ENCODE measurements around the gene GATAD1.
"Not testable (repeated sequence)": the region's sequence is repeated elsewhere in the genome, so short reads cannot be mapped to it uniquely, and the experiment has no call there.

The GATAD1 gene, protein sequence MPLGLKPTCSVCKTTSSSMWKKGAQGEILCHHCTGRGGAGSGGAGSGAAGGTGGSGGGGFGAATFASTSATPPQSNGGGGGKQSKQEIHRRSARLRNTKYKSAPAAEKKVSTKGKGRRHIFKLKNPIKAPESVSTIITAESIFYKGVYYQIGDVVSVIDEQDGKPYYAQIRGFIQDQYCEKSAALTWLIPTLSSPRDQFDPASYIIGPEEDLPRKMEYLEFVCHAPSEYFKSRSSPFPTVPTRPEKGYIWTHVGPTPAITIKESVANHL

DNA sequence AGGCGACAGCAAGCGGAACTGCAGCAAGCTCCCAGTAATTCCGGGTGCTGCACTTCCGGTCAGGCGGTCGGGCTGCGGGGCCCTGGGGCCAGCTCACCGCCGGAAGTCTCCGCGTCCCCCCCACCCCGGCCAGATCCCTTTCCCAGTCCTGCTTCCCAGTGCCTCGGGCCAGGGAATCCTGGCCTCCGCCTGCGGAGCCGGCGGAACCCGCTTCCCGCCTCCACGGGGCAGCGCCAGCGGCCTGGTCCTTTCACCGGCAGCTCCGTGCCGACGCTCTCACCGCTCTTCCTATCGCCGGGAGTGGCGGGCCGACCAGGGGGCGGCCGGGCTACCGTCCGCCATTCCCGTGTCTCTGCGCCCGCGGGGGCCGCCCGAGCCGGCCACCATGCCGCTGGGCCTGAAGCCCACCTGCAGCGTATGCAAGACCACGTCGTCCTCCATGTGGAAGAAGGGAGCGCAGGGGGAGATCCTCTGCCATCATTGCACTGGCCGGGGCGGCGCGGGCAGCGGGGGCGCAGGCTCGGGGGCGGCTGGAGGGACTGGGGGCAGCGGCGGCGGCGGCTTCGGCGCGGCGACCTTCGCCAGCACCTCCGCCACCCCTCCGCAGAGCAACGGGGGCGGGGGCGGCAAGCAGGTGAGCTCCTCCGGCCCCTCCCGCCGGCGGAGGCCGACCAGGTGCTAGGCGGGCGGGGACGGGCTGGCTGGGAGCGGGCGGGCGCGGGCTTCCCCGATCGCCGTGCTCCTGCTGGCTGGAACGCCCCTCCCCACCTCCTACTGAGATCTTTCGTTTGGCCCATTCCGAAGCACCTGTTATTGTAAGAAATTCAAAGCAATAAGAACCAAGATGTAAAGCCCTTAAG, at the start of gene GATAD1:
Gene GATAD1 (plus strand): TSS at position 138 of the 860 bp plus-strand sequence. CDS start 248 bp downstream, at position 386.
- in situ Hi-C loops (cut with HindIII; ENCODE audit: low sequenced_read_pairs), result no loop called here

DNA sequence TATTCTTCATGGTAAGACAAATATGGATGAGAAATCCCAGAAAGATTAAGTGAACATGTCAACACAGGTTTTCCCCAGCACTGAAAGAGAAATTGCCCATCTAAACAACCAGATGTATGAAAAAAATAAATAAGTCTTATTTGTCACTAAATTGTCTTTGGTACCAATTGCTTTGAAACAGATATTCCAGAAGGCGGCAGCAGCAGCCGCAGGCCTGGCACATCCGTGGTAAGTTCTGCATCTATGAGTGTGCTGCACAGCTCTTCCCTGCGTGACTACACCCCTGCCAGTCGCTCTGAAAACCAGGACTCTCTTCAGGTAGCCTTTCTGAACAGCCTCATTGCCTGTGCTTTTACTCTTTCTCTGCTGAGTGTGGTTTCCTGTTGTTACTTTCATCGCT, 49.7 kb upstream of the GATAD1 start:
- in situ Hi-C loops (cut with HindIII; ENCODE audit: low sequenced_read_pairs), result no loop called here

DNA sequence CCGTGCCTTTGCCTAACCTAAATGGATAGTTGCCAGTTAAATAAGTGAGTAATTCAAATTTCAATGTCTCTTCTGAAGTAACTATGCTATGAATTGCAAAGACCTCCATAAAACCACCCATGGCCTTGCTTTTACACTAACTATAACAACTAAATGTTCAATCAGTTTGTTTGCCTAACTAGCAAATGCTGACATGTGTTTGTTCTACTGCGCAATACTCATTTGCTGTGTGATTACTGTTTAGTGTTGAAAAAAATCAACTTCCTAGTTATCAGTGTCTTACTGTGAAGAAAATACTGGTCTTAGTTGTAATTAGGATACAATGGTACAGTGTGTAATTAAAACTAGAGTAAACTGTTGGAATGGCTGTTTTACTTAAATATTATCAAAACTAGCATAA, 47.3 kb upstream of the GATAD1 start:
- in situ Hi-C loops (cut with HindIII; ENCODE audit: low sequenced_read_pairs), result no loop called here

DNA sequence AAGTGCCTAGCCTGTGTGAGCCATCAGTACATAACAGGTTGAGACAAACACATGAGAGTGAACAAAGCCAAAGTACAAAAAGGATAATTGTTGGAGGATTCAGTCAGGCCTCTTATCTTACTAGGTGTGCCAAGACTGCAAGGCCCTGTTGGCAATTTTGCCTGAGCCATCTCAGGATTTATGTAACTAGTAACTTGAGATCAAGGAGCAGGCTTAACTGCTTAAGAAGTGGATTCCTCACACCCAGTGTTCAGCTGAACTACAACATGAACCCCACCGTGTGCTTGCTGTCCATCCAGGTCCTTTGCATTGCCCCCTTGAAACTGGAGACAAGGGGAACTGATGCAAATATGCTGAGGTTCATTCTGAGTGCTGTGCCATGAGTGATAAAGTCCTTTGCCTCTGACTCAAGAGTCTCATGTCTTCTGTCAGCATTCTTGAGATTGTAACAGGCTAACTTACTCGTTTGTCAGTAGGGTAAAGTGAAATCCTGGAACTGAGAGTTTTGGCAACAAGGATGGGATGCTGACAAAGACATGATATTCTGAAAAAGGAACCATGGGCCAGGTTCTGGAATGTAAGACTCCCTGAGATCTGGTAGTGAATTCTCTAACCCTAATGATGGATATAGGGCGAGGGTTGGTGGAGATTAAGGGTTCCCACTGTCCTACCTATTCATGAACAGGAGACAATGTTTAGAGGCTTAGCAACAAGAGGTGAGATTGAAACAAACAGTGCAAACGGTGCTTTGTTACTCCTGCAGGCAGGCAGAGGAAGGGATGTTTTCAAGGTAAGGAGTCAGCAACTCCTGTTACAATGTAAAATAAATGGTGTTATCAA, 44.1 kb upstream of the GATAD1 start:
- in situ Hi-C loops (cut with HindIII; ENCODE audit: low sequenced_read_pairs), result no loop called here

DNA sequence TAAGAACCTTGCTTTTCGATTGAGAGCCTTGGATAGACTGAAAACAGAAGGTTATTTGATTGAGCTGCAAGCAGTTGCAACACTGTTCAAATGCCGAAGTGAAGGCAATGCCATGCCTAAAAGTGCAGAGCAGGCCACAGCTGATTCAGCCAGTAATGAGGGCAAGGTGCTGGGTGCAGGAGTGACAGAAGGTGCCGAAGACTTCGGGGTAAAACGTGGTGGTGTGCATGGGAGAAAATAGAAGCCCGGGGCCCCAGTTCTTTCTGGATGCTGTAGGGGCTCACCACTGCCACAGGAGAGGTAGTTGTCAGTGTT, 43.6 kb upstream of the GATAD1 start:
- in situ Hi-C loops (cut with HindIII; ENCODE audit: low sequenced_read_pairs), result no loop called here

DNA sequence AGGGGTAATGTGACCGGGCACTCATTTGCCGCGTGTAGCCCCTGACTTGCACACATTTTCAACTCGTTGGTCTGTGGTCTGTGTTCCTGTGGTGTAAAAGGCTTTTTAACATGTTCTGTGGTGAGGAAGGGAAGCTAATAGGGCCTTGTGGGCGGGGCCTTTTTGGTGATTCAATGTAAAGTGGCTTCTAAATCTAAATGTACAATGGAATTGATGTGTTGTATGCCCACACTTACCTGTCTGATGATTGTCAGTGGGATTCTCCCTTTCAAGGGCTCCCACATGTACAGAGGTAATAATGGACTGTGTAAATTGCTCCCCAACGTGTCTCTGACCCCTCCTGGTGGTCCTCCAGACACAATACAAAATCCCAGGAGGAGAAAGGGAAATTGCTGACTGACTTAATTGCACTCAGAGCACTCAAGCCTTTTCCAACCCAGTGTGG, 43.1 kb upstream of the GATAD1 start:
- in situ Hi-C loops (cut with HindIII; ENCODE audit: low sequenced_read_pairs), result no loop called here

DNA sequence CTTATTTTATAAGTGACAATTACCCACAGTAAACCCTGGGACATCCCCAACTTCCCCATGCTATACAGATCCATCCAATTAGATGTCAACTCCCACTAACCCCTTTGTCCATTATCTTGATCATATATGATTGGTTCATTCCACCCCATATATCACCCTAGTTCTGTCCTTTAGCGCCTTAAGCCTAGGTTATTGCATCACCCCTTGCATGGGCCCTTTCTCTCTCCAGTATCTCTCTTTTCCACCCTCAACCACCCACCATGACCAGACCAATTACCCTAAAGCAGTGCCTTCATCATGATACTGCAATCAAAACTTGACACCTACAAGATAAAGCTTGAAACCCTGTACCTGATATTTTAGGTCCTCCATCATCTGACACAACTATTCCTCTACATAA, 37.9 kb upstream of the GATAD1 start:
- in situ Hi-C loops (cut with HindIII; ENCODE audit: low sequenced_read_pairs), result no loop called here

DNA sequence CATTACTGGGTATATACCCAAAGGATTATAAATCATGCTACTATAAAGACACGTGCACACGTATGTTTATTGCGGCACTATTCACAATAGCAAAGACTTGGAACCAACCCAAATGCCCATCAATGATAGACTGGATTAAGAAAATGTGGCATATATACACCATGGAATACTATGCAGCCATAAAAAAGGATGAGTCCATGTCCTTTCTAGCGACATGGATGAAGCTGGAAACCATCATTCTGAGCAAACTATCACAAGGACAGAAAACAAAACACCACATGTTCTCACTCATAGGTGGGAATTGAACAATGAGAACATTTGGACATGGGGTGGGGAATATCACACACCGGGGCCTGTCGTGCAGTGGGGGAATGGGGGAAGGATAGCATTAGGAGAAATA, 37.1 kb upstream of the GATAD1 start:
- in situ Hi-C loops (cut with HindIII; ENCODE audit: low sequenced_read_pairs), result not testable (repeated sequence)

DNA sequence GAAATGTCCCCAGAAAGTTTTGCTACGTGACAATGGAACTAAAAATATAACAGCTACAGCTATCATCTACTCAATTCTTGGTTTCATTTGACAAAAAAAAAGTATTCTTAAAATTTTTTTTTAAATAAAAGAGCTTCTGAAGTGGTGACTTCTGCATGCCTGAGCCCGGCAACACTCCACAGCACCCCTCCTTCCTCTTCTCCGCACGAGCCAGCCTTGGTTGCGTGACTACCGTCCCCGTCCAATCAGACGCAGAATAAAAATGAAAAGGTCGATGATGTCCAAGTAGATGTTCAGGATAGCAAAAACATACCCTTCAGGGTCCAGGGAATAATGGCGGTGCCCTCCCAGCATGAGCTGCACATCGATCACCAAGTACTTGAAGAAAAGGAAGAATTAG, 34.5 kb upstream of the GATAD1 start:
- in situ Hi-C loops (cut with HindIII; ENCODE audit: low sequenced_read_pairs), result no loop called here

DNA sequence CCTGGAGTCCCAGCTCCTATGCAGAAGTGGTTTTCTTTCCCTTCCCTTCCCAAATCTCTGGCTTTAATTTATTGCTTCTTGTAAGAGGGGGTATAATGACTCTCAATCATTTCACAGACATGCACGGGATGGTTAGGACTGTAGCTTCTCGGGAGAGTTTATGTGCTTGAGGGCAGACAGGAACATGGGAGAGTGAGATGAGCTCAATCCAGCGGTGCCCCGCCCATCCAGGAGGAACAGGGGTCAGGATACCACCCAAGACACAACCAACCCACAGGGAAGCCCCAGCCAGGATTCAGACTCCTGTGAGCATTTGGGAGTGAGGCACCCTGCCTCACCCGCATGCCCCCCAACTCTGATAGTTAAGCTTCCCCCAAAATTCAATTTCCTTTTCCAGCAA, 33.7 kb upstream of the GATAD1 start:
- in situ Hi-C loops (cut with HindIII; ENCODE audit: low sequenced_read_pairs), result no loop called here

DNA sequence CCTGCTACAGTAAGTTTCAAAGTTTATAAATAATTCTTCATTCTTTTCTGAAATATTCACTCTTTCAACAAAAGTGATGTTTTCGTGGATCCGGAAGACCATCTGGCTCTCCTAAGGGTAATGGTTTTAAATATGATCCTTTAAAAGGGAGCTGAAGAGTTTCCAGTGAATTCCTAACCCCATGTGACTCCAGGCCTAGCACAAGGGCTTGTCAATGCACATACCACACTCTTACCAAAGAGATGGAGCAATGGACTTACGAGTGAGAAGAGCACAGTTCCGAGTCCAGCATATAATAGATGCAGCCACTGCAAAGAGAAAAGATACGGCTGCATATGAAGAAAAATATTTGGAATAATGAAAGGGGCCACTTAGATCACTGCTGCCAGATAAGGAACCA, 32.1 kb upstream of the GATAD1 start:
- in situ Hi-C loops (cut with HindIII; ENCODE audit: low sequenced_read_pairs), result no loop called here

DNA sequence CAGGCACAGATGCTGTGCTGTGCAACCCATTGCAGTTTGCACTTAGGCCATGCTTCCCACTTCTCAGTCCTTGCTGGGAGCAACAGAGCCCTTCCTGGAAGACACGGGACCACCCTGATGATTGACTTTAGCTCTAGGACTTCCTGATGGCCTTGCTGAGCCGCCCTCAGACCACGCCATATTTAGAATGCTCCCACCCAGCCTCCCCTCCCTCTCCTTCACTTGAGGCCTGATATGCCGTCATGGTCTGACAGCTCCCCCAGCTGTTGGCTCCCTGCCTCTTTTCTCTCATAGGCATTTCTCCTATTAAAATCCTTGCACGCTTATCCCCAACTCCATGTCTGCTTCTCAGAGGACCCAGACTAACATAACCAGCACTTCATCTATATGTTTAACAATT, 29.4 kb upstream of the GATAD1 start:
- in situ Hi-C loops (cut with HindIII; ENCODE audit: low sequenced_read_pairs), result no loop called here

DNA sequence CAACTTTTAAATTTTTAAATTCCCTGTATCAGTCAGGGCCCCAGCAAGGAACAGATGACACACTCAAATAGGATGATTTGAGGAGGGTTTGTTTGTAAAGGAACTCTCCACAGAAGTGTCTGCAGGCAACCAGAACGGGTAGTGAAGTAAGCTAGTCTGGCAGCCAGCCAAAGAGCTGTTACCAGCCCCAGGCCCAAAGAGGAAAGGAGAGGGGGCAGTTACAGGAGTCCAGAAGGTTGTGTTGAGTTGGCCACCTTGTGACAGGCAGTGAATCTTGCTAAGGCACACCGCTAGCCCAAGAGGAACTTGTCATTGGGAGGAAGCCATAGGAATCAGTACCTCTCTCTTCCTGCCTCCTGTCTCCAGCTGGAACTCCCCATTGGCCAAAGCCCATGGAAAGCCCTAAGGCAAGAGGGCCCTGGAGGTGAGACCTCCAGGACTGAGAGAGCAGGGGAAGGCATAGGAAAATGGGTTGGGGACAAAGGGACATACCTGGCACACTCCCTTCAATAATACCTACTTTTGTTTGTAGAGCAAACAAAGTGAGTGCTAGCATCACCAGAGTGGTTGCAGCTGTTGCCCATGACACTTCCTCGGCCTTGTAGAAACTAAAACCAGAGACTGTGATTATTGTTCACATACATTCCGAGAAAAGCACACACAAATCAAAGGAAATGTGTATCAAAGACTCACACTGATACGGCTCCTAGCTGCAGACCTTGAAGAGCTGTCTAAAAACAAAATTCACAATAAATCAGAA, 25.4 kb upstream of the GATAD1 start:
- in situ Hi-C loops (cut with HindIII; ENCODE audit: low sequenced_read_pairs), result no loop called here

DNA sequence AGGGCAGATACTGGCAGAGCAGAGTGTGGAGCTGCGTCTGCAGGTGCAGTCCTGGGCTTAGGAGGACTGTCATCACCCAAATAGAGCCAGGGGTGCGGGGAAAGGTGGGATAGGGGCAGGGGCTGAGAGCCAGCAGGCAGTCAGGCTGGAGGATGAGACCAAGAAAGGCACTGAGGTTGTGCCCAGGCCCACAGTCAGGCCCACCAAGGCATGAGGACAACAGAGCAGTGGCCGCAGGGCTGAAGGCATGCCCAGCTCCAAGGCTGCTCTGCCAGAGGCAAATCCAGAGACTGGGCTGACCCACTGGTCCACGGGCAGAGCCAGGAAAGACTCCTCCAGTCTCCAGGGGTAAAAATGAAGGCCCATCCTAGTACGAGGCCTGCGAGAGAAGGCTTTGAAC, 24.4 kb upstream of the GATAD1 start:
- in situ Hi-C loops (cut with HindIII; ENCODE audit: low sequenced_read_pairs), result no loop called here

DNA sequence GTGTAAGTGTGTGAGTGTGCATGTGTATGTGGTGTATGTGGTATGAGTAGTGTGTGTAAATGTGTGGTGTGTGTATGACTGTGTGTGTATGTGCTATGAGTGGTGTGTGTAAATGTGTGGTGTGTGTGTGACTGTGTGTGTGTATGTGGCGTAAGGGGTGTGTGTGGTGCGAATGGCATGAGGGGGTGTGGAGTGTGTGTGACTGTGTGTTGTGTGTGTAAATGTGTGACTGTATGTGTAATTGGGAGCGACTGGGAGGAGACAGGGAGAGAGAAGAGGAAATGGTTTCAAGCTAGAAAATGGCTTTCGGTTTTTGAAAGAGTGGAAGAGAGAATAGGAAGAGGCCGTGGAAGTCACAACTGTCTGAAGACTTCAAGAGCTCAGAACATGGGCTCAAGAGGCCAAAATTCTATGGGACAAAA, 23.6 kb upstream of the GATAD1 start:
- in situ Hi-C loops (cut with HindIII; ENCODE audit: low sequenced_read_pairs), result no loop called here

DNA sequence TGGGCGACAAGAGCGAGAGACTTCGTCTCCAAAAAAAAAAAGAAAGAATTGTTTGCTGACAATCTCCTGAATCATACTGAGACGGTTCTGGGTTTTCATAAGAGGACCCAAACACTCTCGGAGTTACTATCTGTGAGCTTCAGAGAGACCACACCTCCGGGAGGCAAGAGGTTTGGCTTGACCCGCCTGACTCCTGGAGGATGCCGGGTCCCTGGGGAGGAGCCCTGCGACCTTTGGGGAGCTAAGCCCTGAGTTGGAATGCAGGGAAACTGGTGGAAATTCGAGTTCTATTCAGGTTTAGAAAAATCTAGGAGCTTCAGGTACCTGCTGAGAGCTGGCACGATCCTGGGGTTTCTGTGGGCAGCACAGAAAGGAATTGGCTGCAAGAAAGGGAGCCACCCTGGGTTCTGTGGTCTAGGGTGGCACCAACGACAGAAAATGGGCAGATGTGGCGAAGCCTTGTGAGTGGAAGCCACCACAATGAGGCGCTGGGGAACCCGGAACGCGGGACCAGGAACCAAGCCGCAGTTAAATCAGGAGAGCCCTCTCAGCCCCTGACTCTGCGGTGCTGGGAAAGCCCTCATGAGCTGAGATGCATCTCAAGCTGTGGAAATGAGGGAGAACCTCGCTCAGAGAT, 21.9 kb upstream of the GATAD1 start:
- in situ Hi-C loops (cut with HindIII; ENCODE audit: low sequenced_read_pairs), result no loop called here

DNA sequence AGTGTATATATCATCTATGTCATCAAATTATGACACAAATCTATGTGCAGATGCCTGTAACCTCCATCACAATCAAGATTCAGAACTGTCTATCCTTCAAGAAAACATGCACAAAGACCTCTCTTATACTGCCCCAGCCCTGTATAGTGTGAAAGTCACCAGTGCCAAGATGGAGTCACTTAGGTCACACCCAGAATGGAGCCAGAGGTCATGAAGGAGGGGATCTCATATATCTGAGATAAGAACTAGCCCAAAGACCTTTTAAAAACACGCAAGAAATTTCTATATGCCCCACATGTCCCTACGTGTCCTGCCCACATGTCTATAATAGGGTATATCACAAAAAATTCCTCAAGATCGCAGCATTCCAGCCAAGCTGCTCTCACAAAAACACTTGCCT, 20.1 kb upstream of the GATAD1 start:
- in situ Hi-C loops (cut with HindIII; ENCODE audit: low sequenced_read_pairs), result no loop called here

DNA sequence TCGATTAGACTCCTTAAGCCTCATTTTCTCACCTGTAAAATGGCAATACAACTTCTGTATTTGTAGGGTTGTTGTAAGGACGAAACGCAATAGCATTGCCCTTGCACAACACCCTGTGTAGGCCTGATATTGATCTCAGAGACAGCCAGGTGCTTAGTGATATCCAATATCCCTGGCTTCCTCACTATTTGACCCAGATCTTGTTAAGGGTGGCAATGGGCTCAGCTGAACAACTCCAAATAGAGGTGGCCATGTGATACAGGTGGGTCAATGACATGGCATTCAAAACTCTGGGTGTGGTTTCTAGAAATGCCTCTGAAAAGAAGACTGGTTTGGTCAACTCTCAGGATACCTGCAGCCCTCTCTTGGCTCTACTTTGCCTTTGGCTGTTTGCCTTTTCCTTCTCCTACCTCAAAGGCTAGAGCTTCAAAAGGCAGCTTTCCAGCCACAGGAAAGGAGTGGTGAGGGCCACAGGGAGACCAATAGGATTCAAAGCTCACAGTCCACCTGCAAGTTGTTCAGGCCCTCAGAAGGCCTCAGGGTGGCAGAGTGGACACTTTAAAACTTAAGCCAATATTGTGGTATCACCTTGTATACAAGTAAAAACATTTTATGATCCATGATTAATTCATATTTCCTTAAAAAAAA, 14.9 kb upstream of the GATAD1 start:
- in situ Hi-C loops (cut with HindIII; ENCODE audit: low sequenced_read_pairs), result no loop called here

DNA sequence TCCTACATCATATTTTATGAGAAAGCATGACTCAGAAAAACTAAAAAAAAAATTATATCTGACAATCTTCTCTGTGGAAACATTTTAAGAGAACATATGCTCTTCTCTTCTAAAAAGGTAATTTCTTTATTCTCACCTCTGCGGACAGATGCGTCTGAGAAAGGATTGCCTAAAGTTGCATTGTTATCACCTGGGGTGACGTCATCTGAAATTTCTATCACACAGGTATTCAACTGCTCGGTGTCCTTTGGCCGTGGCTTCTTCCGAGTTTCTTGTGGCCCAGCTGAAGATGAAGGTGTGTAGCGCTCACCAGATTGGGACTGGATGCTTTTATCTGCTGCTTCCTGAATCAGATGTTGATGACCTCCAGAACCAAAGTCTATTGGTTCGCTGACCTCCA, 14.3 kb upstream of the GATAD1 start:
- in situ Hi-C loops (cut with HindIII; ENCODE audit: low sequenced_read_pairs), result no loop called here

DNA sequence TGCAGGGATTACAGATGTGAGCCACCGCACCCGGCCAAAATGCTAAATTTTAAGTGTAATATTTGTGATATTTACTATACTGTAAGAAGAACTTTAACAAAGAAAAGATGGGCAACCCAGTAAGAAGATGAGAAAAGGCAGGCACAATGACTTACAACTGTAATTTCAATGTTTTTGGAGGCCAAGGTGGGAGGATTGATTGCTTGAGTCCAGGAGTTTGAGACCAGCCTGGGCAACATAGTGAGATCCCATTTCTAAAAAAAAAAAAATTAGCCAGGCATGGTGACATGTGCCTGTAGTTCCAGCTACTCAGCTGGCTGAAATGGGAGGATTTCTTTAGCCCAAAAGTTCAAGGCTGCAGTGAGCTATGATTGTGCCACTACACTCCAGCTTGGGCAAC, 11.7 kb upstream of the GATAD1 start:
- in situ Hi-C loops (cut with HindIII; ENCODE audit: low sequenced_read_pairs), result no loop called here

Measured in DLD1 (cell line).